ENCODE data around the gene CYTH4.
A peak's percentile ranks its signal among the peaks of the same experiment; 100 is the strongest.

Gene CYTH4

DNA sequence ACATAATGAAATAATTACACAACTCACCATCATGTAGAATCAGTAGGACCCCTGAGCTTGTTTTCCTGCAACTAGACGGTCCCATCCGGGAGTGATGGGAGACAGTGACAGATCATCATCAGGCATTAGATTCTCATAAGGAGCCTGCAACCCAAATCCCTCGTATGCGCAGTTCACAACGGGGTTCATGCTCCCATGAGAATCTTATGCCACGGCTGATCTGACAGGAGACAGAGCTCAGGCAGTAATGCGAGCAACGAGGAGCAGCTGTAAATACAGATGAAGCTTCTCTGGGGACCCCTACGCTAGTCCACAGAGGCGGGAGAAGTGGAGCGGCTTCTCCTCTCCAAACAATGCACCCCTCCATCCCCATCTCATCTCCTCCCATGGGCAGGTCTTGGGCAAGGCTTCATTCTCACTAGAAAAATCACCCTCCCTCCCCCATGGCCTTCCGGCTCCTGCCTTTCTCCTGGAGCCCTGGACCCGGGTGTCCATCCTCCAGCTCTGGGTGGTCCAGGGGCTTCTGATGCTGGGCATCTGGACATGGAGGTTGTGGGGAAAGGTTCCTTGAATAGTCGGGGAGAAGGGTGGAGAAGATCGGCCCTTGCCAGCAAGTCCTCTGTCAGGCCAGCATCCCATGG is 22.0 kb upstream of the CYTH4 start:
- Histone ChIP-seq H3K4me3 (ENCODE audit: insufficient read depth, low read depth, low read length, poor library complexity, severe bottlenecking) (no peak overlapping the region), H3K4me1 (ENCODE audit: control insufficient read depth, insufficient read depth, low read length, poor library complexity, severe bottlenecking) (peaks cover 16% of the 10 kb centered on the region), H3K27me3 (replicated peaks; ENCODE audit: control insufficient read depth, insufficient read depth, low read length, poor library complexity, severe bottlenecking) (no peaks in the 10 kb centered on the region), H3K27ac (ENCODE audit: insufficient read depth, low read length, poor library complexity, severe bottlenecking) (no peak overlapping the region), H3K36me3 (ENCODE audit: control insufficient read depth, insufficient read depth, low read length) (no peaks in the 10 kb centered on the region), H3K9me3 (ENCODE audit: control insufficient read depth, low read length) (peaks cover 5% of the 10 kb centered on the region)
- no peak for DNase-seq

DNA sequence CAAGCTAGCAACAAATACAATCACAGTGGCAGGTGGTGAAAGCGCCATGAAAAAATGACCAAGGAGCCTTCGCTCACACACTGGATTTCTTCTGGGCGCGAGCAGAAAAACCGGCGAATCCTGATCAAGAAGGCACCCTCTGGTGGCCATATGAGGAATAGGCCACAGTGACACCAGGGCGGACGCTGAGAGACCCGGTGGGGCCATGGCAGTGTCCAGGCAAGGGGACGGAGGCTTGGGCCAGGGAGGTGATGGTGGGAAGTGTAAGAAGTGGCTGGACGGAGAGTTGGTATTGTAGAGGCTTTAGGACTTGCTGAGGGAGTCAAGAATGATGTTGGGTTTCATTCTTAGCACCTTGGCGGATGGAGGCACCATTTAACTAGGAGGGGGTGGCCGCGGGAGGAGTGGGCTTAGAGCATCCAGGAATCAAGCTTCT is 21.4 kb upstream of the CYTH4 start:
- Histone ChIP-seq H3K27ac (ENCODE audit: insufficient read depth, low read length, poor library complexity, severe bottlenecking) (no peak overlapping the region), H3K4me3 (ENCODE audit: insufficient read depth, low read depth, low read length, poor library complexity, severe bottlenecking) (no peak overlapping the region), H3K36me3 (ENCODE audit: control insufficient read depth, insufficient read depth, low read length) (no peaks in the 10 kb centered on the region), H3K9me3 (ENCODE audit: control insufficient read depth, low read length) (peaks cover 5% of the 10 kb centered on the region), H3K27me3 (replicated peaks; ENCODE audit: control insufficient read depth, insufficient read depth, low read length, poor library complexity, severe bottlenecking) (no peaks in the 10 kb centered on the region), H3K4me1 (ENCODE audit: control insufficient read depth, insufficient read depth, low read length, poor library complexity, severe bottlenecking) (peaks cover 16% of the 10 kb centered on the region)
- peak; percentile 40 to 56 (median 50) for DNase-seq

DNA sequence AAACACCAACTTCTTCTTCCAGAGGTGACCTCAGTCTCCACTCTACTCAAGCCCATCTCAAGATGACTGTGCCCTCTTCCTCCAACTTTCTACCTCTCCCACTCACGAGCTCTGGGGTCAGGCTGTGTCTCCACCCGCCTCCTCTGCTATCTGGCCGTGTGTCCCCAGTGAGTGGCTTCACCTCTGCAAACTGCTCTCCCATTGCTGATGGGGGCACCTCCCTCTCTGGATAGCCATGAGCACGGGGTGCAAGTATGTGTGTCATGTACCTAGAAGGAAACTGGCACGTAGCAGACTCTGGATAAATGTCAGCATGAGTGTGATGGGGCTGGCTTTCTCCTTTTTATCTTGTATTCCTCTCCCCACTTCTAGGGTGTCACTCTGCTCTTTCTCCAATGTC is 20.0 kb upstream of the CYTH4 start:
- no peak for DNase-seq
- H3K27me3 ChIP-seq (replicated peaks; ENCODE audit: control insufficient read depth, insufficient read depth, low read length, poor library complexity, severe bottlenecking): no peaks in the 10 kb centered on the region
- peaks cover 22% of the 10 kb centered on the region for H3K4me1 ChIP-seq (ENCODE audit: control insufficient read depth, insufficient read depth, low read length, poor library complexity, severe bottlenecking)
- H3K27ac ChIP-seq (ENCODE audit: insufficient read depth, low read length, poor library complexity, severe bottlenecking): no peak overlapping the region
- H3K4me3 ChIP-seq (ENCODE audit: insufficient read depth, low read depth, low read length, poor library complexity, severe bottlenecking): no peak overlapping the region
- H3K9me3 ChIP-seq (ENCODE audit: control insufficient read depth, low read length): peaks cover 5% of the 10 kb centered on the region
- H3K36me3 ChIP-seq (ENCODE audit: control insufficient read depth, insufficient read depth, low read length): no peaks in the 10 kb centered on the region

DNA sequence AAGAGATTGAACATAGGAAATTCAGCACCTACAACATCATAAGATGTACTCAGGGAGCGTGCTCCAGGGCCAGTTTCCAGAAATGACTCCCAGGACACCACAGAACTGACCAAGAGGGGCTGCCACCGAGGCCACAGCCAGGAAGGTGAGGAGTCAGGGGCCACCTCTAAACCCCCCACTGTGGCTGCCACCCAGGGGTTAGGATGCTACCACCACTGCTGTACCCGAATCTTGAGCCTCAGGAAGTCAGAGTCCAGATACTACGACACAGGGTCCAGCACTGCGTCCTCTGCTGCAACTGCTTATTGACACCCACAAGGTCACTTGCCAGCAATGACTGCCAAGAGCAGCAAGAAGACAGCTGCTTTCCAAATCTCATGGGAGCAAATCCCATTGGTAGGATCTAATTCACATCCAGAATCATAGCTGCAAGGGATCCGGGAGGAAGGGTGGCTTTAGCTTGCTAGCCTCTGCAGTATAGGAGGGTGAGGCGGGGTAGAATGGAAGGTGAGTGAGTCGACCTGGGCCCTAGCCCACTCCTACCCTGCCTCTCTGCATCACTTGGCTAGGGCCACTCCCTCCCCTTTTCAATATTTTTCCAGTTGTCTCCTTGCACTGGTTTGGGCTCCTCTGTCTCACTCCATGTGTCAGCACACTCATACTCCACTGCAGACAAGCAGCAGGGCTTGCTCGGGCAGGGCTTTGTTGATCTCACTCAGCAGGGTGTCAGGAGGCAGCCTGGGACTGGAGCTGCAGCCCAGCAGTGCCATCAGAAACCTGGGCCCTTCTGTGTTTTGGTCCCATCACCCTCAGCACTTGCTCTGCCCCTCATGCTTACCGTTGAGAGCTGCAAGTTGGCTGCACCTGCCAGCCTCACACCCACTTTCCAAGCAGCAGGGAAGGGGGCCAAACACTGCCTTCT is 18.1 kb upstream of the CYTH4 start:
- Histone ChIP-seq H3K36me3 (ENCODE audit: control insufficient read depth, insufficient read depth, low read length) (no peaks in the 10 kb centered on the region), H3K9me3 (ENCODE audit: control insufficient read depth, low read length) (peaks cover 5% of the 10 kb centered on the region), H3K4me3 (ENCODE audit: insufficient read depth, low read depth, low read length, poor library complexity, severe bottlenecking) (no peak overlapping the region), H3K27me3 (replicated peaks; ENCODE audit: control insufficient read depth, insufficient read depth, low read length, poor library complexity, severe bottlenecking) (no peaks in the 10 kb centered on the region), H3K4me1 (ENCODE audit: control insufficient read depth, insufficient read depth, low read length, poor library complexity, severe bottlenecking) (peaks cover 21% of the 10 kb centered on the region), H3K27ac (ENCODE audit: insufficient read depth, low read length, poor library complexity, severe bottlenecking) (no peak overlapping the region)
- no peak for DNase-seq

DNA sequence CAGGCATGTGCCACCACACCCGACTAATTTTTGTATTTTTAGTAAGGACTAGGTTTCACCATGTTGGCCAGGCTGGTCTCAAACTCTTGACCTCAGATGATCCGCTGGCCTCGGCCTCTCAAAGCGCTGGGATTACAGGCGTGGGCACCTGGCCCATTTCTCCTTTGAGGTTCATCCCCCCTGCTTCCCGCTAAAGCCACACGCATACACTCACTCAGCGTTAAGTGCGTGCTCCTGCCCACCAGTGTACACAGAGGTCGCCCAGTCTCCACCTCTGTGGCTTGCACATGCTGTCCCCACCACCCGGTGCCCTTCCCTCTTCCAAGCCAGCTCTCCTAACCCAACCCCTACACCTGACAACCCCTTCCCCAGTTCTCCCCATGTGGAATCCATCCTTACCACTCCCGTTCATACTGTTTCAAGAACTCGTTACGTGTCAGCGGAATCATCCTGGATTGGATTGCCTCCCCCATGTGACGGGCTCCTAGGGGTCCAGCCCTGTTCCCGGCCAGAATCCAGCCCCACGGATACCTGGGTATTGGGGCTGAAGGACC is 15.7 kb upstream of the CYTH4 start:
- Histone ChIP-seq H3K27me3 (replicated peaks; ENCODE audit: control insufficient read depth, insufficient read depth, low read length, poor library complexity, severe bottlenecking) (no peaks in the 10 kb centered on the region), H3K4me1 (ENCODE audit: control insufficient read depth, insufficient read depth, low read length, poor library complexity, severe bottlenecking) (peaks cover 14% of the 10 kb centered on the region), H3K36me3 (ENCODE audit: control insufficient read depth, insufficient read depth, low read length) (no peaks in the 10 kb centered on the region), H3K4me3 (ENCODE audit: insufficient read depth, low read depth, low read length, poor library complexity, severe bottlenecking) (peak overlapping the region; percentile 58), H3K27ac (ENCODE audit: insufficient read depth, low read length, poor library complexity, severe bottlenecking) (peak overlapping the region; percentile 80), H3K9me3 (ENCODE audit: control insufficient read depth, low read length) (peaks cover 5% of the 10 kb centered on the region)
- no peak for DNase-seq

DNA sequence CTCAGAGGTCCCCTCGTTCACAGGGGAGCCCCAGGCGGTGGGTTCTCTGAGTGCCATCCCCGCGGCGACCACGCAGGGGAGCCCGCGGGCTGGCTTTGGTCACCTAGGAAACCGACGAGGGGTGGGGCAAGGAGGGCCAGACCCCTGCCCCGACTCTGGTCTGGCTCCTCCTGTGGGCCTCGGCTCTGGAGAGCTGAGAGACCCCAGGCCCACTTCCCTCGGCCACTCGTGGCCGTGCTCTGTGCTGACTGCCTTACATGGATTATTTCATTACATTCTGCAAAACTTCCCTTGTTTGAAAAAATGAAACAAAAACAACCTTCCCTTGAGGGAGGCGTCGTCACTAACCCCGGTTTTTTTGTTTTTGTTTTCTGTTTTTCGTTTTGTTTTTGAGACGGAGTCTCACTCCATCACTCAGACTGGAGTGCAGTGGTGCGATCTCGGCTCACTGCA is 15.1 kb upstream of the CYTH4 start:
- H3K27ac ChIP-seq (ENCODE audit: insufficient read depth, low read length, poor library complexity, severe bottlenecking): peak overlapping the region; percentile 80
- H3K9me3 ChIP-seq (ENCODE audit: control insufficient read depth, low read length): peaks cover 5% of the 10 kb centered on the region
- peaks cover 14% of the 10 kb centered on the region for H3K4me1 ChIP-seq (ENCODE audit: control insufficient read depth, insufficient read depth, low read length, poor library complexity, severe bottlenecking)
- H3K27me3 ChIP-seq (replicated peaks; ENCODE audit: control insufficient read depth, insufficient read depth, low read length, poor library complexity, severe bottlenecking): no peaks in the 10 kb centered on the region
- no peaks in the 10 kb centered on the region for H3K36me3 ChIP-seq (ENCODE audit: control insufficient read depth, insufficient read depth, low read length)
- DNase-seq: peak; percentile 42 to 57 (median 50)
- H3K4me3 ChIP-seq (ENCODE audit: insufficient read depth, low read depth, low read length, poor library complexity, severe bottlenecking): peak overlapping the region; percentile 58

DNA sequence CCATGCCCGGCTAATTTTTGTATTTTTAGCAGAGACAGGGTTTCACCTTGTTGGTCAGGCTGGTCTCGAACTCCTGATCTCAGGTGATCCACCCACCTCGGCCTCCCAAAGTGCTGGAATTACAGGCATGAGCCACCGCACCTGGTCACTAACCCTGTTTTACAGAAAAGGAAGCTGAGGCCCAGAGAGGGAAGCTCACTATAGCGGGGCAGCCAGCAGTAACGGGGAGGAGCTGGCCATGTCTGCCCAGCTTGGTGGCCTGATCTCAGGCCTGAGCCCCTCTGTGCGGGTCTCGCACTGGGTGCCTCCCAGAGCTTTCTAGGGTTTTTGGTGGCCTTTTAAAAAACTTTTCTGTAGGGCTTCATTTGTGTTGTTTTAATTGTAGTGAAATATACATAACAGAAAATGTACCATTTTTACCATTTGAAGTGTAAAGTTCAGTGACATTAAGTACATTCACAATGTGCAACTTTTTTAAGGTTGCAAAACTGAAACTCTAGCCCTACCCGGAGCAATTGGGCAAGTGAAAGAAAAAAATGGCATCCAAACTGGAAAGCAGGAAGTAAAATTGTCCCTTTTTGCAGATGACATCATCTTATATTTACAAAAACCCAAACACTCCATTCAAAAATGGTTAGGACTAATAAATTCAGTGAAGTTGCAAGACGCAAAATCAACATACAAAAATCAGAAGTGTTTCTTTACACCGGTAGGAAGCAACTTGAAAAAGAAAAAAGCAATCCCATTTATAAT is 14.5 kb upstream of the CYTH4 start:
- Histone ChIP-seq H3K36me3 (ENCODE audit: control insufficient read depth, insufficient read depth, low read length) (no peaks in the 10 kb centered on the region), H3K4me1 (ENCODE audit: control insufficient read depth, insufficient read depth, low read length, poor library complexity, severe bottlenecking) (peaks cover 14% of the 10 kb centered on the region), H3K9me3 (ENCODE audit: control insufficient read depth, low read length) (peaks cover 5% of the 10 kb centered on the region), H3K27me3 (replicated peaks; ENCODE audit: control insufficient read depth, insufficient read depth, low read length, poor library complexity, severe bottlenecking) (no peaks in the 10 kb centered on the region), H3K27ac (ENCODE audit: insufficient read depth, low read length, poor library complexity, severe bottlenecking) (peak overlapping the region; percentile 80), H3K4me3 (ENCODE audit: insufficient read depth, low read depth, low read length, poor library complexity, severe bottlenecking) (peak overlapping the region; percentile 58)
- DNase-seq: no peak

DNA sequence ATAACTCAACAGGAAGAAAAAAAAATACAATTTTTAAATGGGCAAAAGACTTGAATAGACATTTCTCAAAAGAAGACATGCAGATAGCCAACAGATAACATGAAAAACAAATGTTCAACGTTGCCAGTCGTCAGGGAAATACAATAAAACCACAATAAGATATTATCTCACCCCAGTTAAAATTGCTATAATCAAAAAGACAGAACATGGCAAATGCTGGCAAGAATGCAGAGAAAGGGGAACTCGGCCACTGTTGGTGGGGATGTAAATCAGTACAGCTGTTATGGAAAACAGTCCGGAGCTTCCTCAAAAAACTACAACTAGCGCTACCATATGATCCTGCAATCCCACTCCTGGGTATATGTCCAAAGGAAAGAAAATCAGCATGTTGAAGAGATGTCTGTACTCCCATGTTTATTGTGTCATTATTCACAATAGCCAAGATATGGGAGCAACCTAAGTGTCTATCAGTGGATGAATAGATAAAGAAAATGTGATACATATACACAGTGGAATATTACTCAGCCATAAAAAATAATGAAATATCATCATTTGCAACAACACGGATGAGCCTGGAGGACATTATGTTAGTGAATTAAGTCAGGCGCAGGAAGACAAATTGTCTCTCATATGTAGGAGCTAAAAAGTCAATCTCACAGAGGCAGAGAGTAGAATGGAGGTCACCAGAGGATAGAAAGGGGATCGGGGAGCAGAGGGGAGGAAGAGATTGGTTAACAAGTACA is 12.2 kb upstream of the CYTH4 start:
- H3K4me1 ChIP-seq (ENCODE audit: control insufficient read depth, insufficient read depth, low read length, poor library complexity, severe bottlenecking): peaks cover 14% of the 10 kb centered on the region
- no peak overlapping the region for H3K4me3 ChIP-seq (ENCODE audit: insufficient read depth, low read depth, low read length, poor library complexity, severe bottlenecking)

DNA sequence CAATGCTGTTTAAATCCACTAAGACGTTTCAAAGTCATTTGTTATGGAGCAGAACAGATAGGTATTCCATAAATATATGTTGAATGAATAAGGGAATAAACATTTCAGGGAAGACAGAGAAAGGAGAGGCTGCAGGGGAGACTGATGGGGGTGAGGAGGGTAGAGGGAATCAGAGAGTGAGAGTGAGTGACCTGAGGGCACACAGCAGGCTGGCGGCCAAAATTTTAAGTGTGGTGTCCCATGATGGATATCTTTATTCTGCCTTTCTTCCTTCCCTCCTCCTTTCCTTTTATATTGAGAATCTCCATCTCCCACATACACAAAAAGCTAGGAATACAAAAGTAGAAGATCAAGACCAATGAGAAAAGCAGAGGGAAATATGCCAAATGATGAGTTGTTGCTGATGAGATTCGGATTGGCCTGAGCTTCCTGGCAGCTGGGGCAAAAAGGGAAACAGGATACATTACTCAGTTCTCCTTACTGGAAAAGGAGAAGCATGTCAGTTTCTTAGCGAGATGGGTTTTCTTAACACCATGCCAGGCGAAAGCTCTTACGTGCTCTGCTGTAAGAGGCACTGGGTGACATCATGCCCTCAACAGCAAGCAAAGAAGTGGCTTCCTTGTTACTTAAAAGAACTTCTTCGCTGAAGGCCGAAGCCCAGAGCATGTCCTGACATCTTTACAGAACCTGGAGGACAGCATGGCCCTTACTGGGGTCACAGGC is 11.2 kb upstream of the CYTH4 start:
- DNase-seq: no peak
- H3K27ac ChIP-seq (ENCODE audit: insufficient read depth, low read length, poor library complexity, severe bottlenecking): no peak overlapping the region
- no peaks in the 10 kb centered on the region for H3K27me3 ChIP-seq (replicated peaks; ENCODE audit: control insufficient read depth, insufficient read depth, low read length, poor library complexity, severe bottlenecking)
- no peaks in the 10 kb centered on the region for H3K9me3 ChIP-seq (ENCODE audit: control insufficient read depth, low read length)
- no peak overlapping the region for H3K4me3 ChIP-seq (ENCODE audit: insufficient read depth, low read depth, low read length, poor library complexity, severe bottlenecking)
- no peaks in the 10 kb centered on the region for H3K36me3 ChIP-seq (ENCODE audit: control insufficient read depth, insufficient read depth, low read length)
- H3K4me1 ChIP-seq (ENCODE audit: control insufficient read depth, insufficient read depth, low read length, poor library complexity, severe bottlenecking): peaks cover 14% of the 10 kb centered on the region

More for the DNA sequence above, 12.2 kb upstream of the CYTH4 start:
- H3K27ac ChIP-seq (ENCODE audit: insufficient read depth, low read length, poor library complexity, severe bottlenecking): no peak overlapping the region
- no peaks in the 10 kb centered on the region for H3K27me3 ChIP-seq (replicated peaks; ENCODE audit: control insufficient read depth, insufficient read depth, low read length, poor library complexity, severe bottlenecking)
- DNase-seq: no peak
- H3K9me3 ChIP-seq (ENCODE audit: control insufficient read depth, low read length): no peaks in the 10 kb centered on the region
- no peaks in the 10 kb centered on the region for H3K36me3 ChIP-seq (ENCODE audit: control insufficient read depth, insufficient read depth, low read length)

All from effector memory CD4-positive, alpha-beta T cell (primary cell).